A673 (cell line): Measurements from ENCODE around the gene RASSF3.

Experiments used
- CTCF ChIP-seq: fragments of 300-800, 200-600 bp; sonication (generic); conservative IDR thresholded peaks from 2 replicates; pipeline ENCODE4 v1.5.1; 2017; ENCODE audit warnings: low read depth, mild to moderate bottlenecking, antibody characterized with exemption, low read length, moderate library complexity, mixed read lengths
- EZH2 ChIP-seq: fragments of 200-600 bp; sonication (generic); IDR thresholded peaks from 2 replicates; pipeline ENCODE4 v1.6.1; 2017; ENCODE audit warnings: borderline replicate concordance, low read depth, mild to moderate bottlenecking, mixed read lengths, antibody characterized with exemption, low read length; ENCODE audit not compliant: poor library complexity, severe bottlenecking

GRCh38 chr12:64742416-64742815 is 132.1 kb downstream of the RASSF3 start:
- TF ChIP-seq CTCF (no peak), EZH2 (no peak)
